GM12878 (cell line): ENCODE measurements around the gene ARHGEF38. TPM values are rescaled to one million over a fixed set of nuclear protein-coding genes. Genes with fewer than 3 reads are reported as not detected.

Experiments used
- ATAC-seq: fragments of 200-7000 bp; cut with Tn5 transposase; 3 replicates; pipeline ENCODE4 v1.9.1; 2020; ENCODE audit warnings: mild to moderate bottlenecking, moderate library complexity
- BruUV-seq: library from RNA; stranded (reverse); fragments of 400-500 nt; replicated peaks from 2 replicates; lab custom pipeline; 2021; lab: Mats Ljungman, UMichigan
- CTCF ChIA-PET: fragments of 300-600 bp; sonication (Branson Sonifier 250); formaldehyde crosslinking; extraction: SDS; loops from one replicate; lab custom pipeline; 2021; ENCODE audit warnings: inconsistent platforms; lab: Yijun Ruan, JAX
- POLR2A ChIA-PET: fragments of 350-600 bp; formaldehyde crosslinking; extraction: SDS; loops from one replicate; lab custom pipeline; 2021; ENCODE audit warnings: inconsistent platforms; lab: Charles Lee
- RAD21 ChIA-PET: fragments of 300-600 bp; sonication (Branson Sonifier 250); formaldehyde crosslinking; loops from one replicate; lab custom pipeline; 2023; ENCODE audit warnings: antibody characterized with exemption; ENCODE audit not compliant: unreplicated experiment; lab: Charles Lee
- SMC1A ChIA-PET: fragments of 300-600 bp; sonication (Branson Sonifier 250); formaldehyde crosslinking; loops from one replicate; lab custom pipeline; 2023; ENCODE audit not compliant: unreplicated experiment, uncharacterized antibody; lab: Charles Lee
- DNase-seq: peaks from one replicate; pipeline ENCODE4 v3.0.0-alpha.2; 2011; ENCODE audit warnings: low read depth, low spot score
- FAIRE-seq: peaks from 3 replicates; lab custom pipeline; 2011; peaks lifted over from hg19 to GRCh38; lab: Jason Lieb, UNC
- H2AFZ ChIP-seq: 2 replicates; pipeline ENCODE4 v1.6.0; 2011; ENCODE audit warnings: low read depth, low read length, control low read depth; ENCODE audit not compliant: control insufficient read depth
- H3K27ac ChIP-seq: 2 replicates; pipeline ENCODE4 v1.5.1; 2011; ENCODE audit warnings: control low read depth; ENCODE audit not compliant: control insufficient read depth, insufficient read depth
- H3K27me3 ChIP-seq, 2 experiments: replicated peaks in 1 of 2; 2 replicates each; pipeline versions ENCODE4 v1.6.0 to v1.6.1; 2011; ENCODE audit warnings: low read length in 1 of 2; ENCODE audit not compliant: control insufficient read depth in 2 of 2, insufficient read depth in 2 of 2
- H3K36me3 ChIP-seq, 2 experiments: 2 replicates each; pipeline ENCODE4 v1.5.1; 2011; ENCODE audit warnings: low read length in 1 of 2; ENCODE audit not compliant: control insufficient read depth in 2 of 2, insufficient read depth in 2 of 2
- H3K4me1 ChIP-seq: 2 replicates; pipeline ENCODE4 v1.6.1; 2011; ENCODE audit warnings: mild to moderate bottlenecking, low read length, moderate library complexity, mixed read lengths; ENCODE audit not compliant: control insufficient read depth, insufficient read depth
- H3K4me2 ChIP-seq: 2 replicates; pipeline ENCODE4 v1.6.0; 2011; ENCODE audit warnings: control low read depth; ENCODE audit not compliant: control insufficient read depth, insufficient read depth
- H3K4me3 ChIP-seq: fragments of 200-600 bp; sonication (generic); 2 replicates; pipeline ENCODE4 v1.5.1; 2016
- H3K79me2 ChIP-seq: 2 replicates; pipeline ENCODE4 v1.6.0; 2011; ENCODE audit warnings: low read length; ENCODE audit not compliant: control insufficient read depth, insufficient read depth
- H3K9ac ChIP-seq: 2 replicates; pipeline ENCODE4 v1.8.0; 2011; ENCODE audit warnings: low read length, control low read depth, mixed read lengths; ENCODE audit not compliant: control insufficient read depth, insufficient read depth
- H3K9me3 ChIP-seq: replicated peaks from 3 replicates; pipeline ENCODE4 v1.5.1; 2011; ENCODE audit warnings: mild to moderate bottlenecking, low read length; ENCODE audit not compliant: control insufficient read depth, insufficient read depth
- H4K20me1 ChIP-seq: 2 replicates; pipeline ENCODE4 v1.6.0; 2011; ENCODE audit not compliant: control insufficient read depth, insufficient read depth
- ASH2L ChIP-seq: fragments of 300-600, 200-600 bp; sonication (generic); IDR thresholded peaks from 2 replicates; pipeline ENCODE4 v1.6.1; 2017; ENCODE audit warnings: low read depth, mild to moderate bottlenecking, borderline replicate concordance
- BACH1 ChIP-seq: fragments of 450-650 bp; IDR thresholded peaks from 2 replicates; pipeline ENCODE4 v1.6.1; 2017; ENCODE audit warnings: mild to moderate bottlenecking, borderline replicate concordance
- CBFB ChIP-seq: IDR thresholded peaks from 2 replicates; pipeline ENCODE4 v1.6.1; 2016; ENCODE audit warnings: antibody characterized with exemption, low read depth
- EGR1 ChIP-seq, 2 experiments: IDR thresholded peaks; 1 replicate in 1 of 2; 2 replicates in 1 of 2; pipeline ENCODE4 v1.6.1; 2011 to 2012; ENCODE audit warnings: low read depth in 2 of 2, low read length in 2 of 2, borderline replicate concordance in 1 of 2, mild to moderate bottlenecking in 1 of 2, moderate library complexity in 1 of 2
- FOXK2 ChIP-seq: fragments of 450-650 bp; IDR thresholded peaks from 2 replicates; pipeline ENCODE4 v1.6.1; 2017; ENCODE audit warnings: mild to moderate bottlenecking, moderate library complexity
- FOXM1 ChIP-seq: IDR thresholded peaks from 2 replicates; pipeline ENCODE4 v1.6.1; 2012; ENCODE audit warnings: low read depth, mild to moderate bottlenecking, inconsistent platforms, low read length, moderate library complexity
- NR2C1 ChIP-seq: fragments of 450-650 bp; IDR thresholded peaks from 2 replicates; pipeline ENCODE4 v1.6.1; 2017; ENCODE audit warnings: antibody characterized with exemption, mild to moderate bottlenecking, moderate library complexity
- RUNX3 ChIP-seq: IDR thresholded peaks from 2 replicates; pipeline ENCODE4 v1.6.1; 2012; ENCODE audit warnings: low read length, inconsistent platforms
- TCF3 ChIP-seq: IDR thresholded peaks from 2 replicates; pipeline ENCODE4 v1.6.1; 2012; ENCODE audit warnings: low read depth, mild to moderate bottlenecking, low read length, borderline replicate concordance; ENCODE audit not compliant: insufficient read depth
- ZNF207 ChIP-seq: fragments of 450-650 bp; IDR thresholded peaks from 2 replicates; pipeline ENCODE4 v1.6.1; 2014; ENCODE audit warnings: antibody characterized with exemption, mild to moderate bottlenecking, borderline replicate concordance
- WGBS: methylation state at CpG from one replicate; pipeline ENCODE4 v1.1.6; 2016; ENCODE audit warnings: low lambda C conversion rate; ENCODE audit not compliant: insufficient replicate concordance, insufficient coverage; ENCODE audit errors: missing lambda C conversion rate; 5-methylcytosine and 5-hydroxymethylcytosine counted together
- in situ Hi-C: fragments of 300-500 bp; cut with MboI; formaldehyde crosslinking; loops from 9 replicates; pipeline ENCODE4 v1.14.3; 2018; ENCODE audit warnings: mixed read lengths
- intact Hi-C: fragments of 100-400 bp; cut with micrococcal nuclease; formaldehyde crosslinking; loops from one replicate; pipeline ENCODE4 v1.14.2; 2022; ENCODE audit not compliant: unreplicated experiment
- polyA plus RNA-seq, 11 experiments: library from polyadenylated mRNA; depleted of rRNA in 4 of 11; unstranded in 6 of 11; stranded (reverse) in 5 of 11; fragments of >200 nt; fragmentation: Nextera tagmentation in 4 of 11; fragmentation: Illumina TruSeq in 1 of 11; extraction: Ambion mirVana in 4 of 11; extraction: Trizol in 1 of 11; gene quantifications; 1 replicate in 1 of 11; 2 replicates in 10 of 11; pipeline versions ENCODE4 v1.2.1 to v1.2.3, GENCODE V29; 2011 to 2016; ENCODE audit warnings: inconsistent platforms in 2 of 11, missing spikeins in 2 of 11, low read depth in 1 of 11
- total RNA-seq, 4 experiments: library from RNA; depleted of rRNA in 3 of 4; stranded (reverse); fragments of >200 nt in 3 of 4; fragmentation: Illumina TruSeq in 1 of 4; extraction: Trizol in 1 of 4; gene quantifications; 2 replicates each; pipeline versions ENCODE4 v1.2.1 to v1.2.3, GENCODE V29; 2013 to 2021
- TF ChIP-seq, protein P1 (sequence below): IDR thresholded peaks from 2 replicates; pipeline ENCODE4 v1.6.1; 2012; ENCODE audit warnings: improper control_type of control experiment, low read depth, low read length; ENCODE audit not compliant: insufficient replicate concordance
- TF ChIP-seq, protein P2 (sequence below): fragments of 450-650 bp; IDR thresholded peaks from 2 replicates; pipeline ENCODE4 v1.6.1; 2014; ENCODE audit warnings: mild to moderate bottlenecking

The ARHGEF38 gene
- total and polyA plus RNA-seq, 10 of the 15 experiments (the other 5 are each of a cell fraction or from before 2014, with no cell fraction given), result 0.01 to 1.1 (median 0.09) TPM; not detected in 2

DNA sequence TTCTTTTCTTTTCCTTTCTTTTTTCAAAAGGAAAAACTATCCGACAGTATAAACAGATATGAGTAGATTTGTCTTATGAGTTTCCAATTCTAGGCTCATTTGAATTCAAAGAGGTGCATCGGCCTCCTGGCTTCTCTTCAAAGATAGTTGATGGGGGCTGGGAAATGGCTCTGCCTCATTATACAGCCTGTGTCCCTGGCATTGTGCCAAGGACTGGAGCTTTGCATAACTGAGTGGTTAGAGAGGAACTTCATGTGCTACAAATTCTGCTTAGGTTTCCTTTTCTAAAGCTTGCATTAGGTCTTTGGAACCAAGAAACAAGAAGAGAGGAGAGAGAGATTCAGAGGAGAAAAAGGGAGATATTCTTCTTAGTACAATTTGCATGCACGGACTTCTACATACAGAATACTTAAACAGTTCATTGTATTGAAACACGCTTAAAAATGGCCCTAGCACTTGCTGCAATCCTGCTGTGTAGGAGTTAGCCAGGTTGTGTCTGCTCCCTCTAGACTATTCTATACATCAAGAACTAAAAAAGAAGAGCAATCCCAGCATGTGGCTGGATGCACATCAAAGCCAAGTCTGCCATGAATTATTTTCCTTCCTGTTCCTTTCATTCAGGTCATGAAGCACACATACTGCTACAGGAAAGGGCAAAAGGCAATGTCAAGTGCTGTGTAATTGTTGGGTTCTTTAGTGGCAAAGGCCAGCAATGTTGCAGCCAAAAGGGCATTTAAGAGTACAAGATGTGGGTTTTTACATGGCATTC lies 85.2 kb downstream of the ARHGEF38 start (continued):
- TF ChIP-seq, protein P1, sequence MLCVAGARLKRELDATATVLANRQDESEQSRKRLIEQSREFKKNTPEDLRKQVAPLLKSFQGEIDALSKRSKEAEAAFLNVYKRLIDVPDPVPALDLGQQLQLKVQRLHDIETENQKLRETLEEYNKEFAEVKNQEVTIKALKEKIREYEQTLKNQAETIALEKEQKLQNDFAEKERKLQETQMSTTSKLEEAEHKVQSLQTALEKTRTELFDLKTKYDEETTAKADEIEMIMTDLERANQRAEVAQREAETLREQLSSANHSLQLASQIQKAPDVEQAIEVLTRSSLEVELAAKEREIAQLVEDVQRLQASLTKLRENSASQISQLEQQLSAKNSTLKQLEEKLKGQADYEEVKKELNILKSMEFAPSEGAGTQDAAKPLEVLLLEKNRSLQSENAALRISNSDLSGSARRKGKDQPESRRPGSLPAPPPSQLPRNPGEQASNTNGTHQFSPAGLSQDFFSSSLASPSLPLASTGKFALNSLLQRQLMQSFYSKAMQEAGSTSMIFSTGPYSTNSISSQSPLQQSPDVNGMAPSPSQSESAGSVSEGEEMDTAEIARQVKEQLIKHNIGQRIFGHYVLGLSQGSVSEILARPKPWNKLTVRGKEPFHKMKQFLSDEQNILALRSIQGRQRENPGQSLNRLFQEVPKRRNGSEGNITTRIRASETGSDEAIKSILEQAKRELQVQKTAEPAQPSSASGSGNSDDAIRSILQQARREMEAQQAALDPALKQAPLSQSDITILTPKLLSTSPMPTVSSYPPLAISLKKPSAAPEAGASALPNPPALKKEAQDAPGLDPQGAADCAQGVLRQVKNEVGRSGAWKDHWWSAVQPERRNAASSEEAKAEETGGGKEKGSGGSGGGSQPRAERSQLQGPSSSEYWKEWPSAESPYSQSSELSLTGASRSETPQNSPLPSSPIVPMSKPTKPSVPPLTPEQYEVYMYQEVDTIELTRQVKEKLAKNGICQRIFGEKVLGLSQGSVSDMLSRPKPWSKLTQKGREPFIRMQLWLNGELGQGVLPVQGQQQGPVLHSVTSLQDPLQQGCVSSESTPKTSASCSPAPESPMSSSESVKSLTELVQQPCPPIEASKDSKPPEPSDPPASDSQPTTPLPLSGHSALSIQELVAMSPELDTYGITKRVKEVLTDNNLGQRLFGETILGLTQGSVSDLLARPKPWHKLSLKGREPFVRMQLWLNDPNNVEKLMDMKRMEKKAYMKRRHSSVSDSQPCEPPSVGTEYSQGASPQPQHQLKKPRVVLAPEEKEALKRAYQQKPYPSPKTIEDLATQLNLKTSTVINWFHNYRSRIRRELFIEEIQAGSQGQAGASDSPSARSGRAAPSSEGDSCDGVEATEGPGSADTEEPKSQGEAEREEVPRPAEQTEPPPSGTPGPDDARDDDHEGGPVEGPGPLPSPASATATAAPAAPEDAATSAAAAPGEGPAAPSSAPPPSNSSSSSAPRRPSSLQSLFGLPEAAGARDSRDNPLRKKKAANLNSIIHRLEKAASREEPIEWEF, result no peak

DNA sequence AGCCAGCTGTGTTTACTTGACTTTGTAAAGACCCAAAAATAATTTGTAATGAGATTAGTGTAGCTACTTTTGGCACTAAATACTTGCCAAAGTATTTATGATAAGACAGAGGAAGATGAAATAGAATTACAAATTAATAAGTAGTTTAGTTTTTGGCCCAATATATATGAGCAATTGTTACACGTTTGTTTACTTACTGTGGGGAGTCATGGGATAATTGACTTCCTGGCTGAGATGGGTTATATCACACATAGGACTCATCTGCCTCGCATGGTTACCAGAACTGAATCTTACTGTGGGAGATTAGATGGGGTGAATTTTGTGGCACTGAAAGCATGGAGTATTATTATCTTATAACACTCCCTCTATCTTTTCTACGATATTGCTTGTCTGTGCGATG lies 89.4 kb downstream of the ARHGEF38 start:
- FAIRE-seq (no peak), ATAC-seq (no peak), DNase-seq (no peak)
- no peak overlapping the region for H3K9ac ChIP-seq
- no peak overlapping the region for H2AFZ ChIP-seq
- H3K27me3 ChIP-seq, result no peaks in the 10 kb centered on the region
- BruUV-seq, result no TSS peak
- SMC1A ChIA-PET, result interaction anchor here (1.0 kb wide), 1 partner anchor 15 kb away, joined by 3 read pairs; no protein-coding TSS in a partner anchor
- no peak overlapping the region for H3K27ac ChIP-seq
- H3K4me3 ChIP-seq, result no peak overlapping the region
- H3K36me3 ChIP-seq, result no peaks in the 10 kb centered on the region
- H4K20me1 ChIP-seq, result no peaks in the 10 kb centered on the region
- 87% methylated on average over 4 of the region's 4 CpGs for WGBS
- no peaks in the 10 kb centered on the region for H3K79me2 ChIP-seq
- in situ Hi-C loops, result no loop called here
- no peak overlapping the region for H3K4me2 ChIP-seq
- no peaks in the 10 kb centered on the region for H3K4me1 ChIP-seq
- RAD21 ChIA-PET, result interaction anchor here (0.6 kb wide), 1 partner anchor 56 kb away, joined by 3 read pairs; no protein-coding TSS in a partner anchor
- H3K9me3 ChIP-seq, result no peaks in the 10 kb centered on the region
- POLR2A ChIA-PET, result interaction anchor here (0.7 kb wide), 1 partner anchor 17 kb away, joined by 3 read pairs; no protein-coding TSS in a partner anchor
- CTCF ChIA-PET, result no interaction called here
- intact Hi-C loops, result no loop called here
- no peak for TF ChIP-seq BACH1
- no peak for TF ChIP-seq RUNX3
- TF ChIP-seq ZNF207, result no peak
- no peak for TF ChIP-seq EGR1 (IDR thresholded peaks at IDR 0.05; ENCODE audit: borderline replicate concordance in 1 of 2, low read depth in 2 of 2, low read length in 2 of 2)
- no peak for TF ChIP-seq FOXM1
- TF ChIP-seq, protein P2, sequence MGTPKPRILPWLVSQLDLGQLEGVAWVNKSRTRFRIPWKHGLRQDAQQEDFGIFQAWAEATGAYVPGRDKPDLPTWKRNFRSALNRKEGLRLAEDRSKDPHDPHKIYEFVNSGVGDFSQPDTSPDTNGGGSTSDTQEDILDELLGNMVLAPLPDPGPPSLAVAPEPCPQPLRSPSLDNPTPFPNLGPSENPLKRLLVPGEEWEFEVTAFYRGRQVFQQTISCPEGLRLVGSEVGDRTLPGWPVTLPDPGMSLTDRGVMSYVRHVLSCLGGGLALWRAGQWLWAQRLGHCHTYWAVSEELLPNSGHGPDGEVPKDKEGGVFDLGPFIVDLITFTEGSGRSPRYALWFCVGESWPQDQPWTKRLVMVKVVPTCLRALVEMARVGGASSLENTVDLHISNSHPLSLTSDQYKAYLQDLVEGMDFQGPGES, result no peak
- TF ChIP-seq ASH2L, result no peak
- TF ChIP-seq FOXK2, result no peak
- no peak for TF ChIP-seq NR2C1
- no peak for TF ChIP-seq TCF3
- TF ChIP-seq CBFB, result no peak
